GM18507 (cell line): Measurements from ENCODE around the gene TAAR1.
A peak's percentile ranks its signal among the peaks of the same experiment; 100 is the strongest.
"Not testable (repeated sequence)": the region's sequence is repeated elsewhere in the genome, so short reads cannot be mapped to it uniquely, and the experiment has no call there.

Experiments
- DNase-seq: peaks from one replicate; pipeline ENCODE4 v3.0.0; 2011; ENCODE audit warnings: low read depth; ENCODE audit not compliant: insufficient read length; ENCODE audit errors: extremely low spot score
- FAIRE-seq: peaks from 2 replicates; lab custom pipeline; 2011; peaks lifted over from hg19 to GRCh38; lab: Jason Lieb, UNC

Gene TAAR1

GRCh38 chr6:132659082-132659481 lies at the start of gene TAAR1:
Gene TAAR1, minus strand, starts transcription at chr6:132659182. Its CDS starts 13,179 bp downstream, at chr6:132646003.
- FAIRE-seq, result no peak
- no peak for DNase-seq

GRCh38 chr6:132708771-132709170 lies 49.8 kb upstream of the TAAR1 start:
- no peak for DNase-seq
- FAIRE-seq, result no peak

- DNase-seq (no peak), FAIRE-seq (no peak)
These were observed 49.0 kb upstream of the TAAR1 start for GRCh38 chr6:132708002-132708401.

GRCh38 chr6:132706756-132707155 lies 47.8 kb upstream of the TAAR1 start:
- not testable (repeated sequence) for FAIRE-seq, DNase-seq

- FAIRE-seq (no peak), DNase-seq (no peak)
These were observed 45.0 kb upstream of the TAAR1 start for GRCh38 chr6:132703936-132704335.

- FAIRE-seq (no peak), DNase-seq (no peak)
These were observed 39.6 kb upstream of the TAAR1 start for GRCh38 chr6:132698608-132699007.

- no peak for FAIRE-seq
These were observed 36.8 kb upstream of the TAAR1 start for GRCh38 chr6:132695773-132696172.

GRCh38 chr6:132693478-132693877 lies 34.5 kb upstream of the TAAR1 start:
- DNase-seq (no peak), FAIRE-seq (no peak)

More at GRCh38 chr6:132695773-132696172, 36.8 kb upstream of the TAAR1 start:
- DNase-seq, result no peak

GRCh38 chr6:132690678-132691077 lies 31.7 kb upstream of the TAAR1 start:
- no peak for DNase-seq
- FAIRE-seq, result no peak

- DNase-seq (no peak), FAIRE-seq (no peak)
These were observed 28.3 kb upstream of the TAAR1 start for GRCh38 chr6:132687306-132687705.

GRCh38 chr6:132686531-132686930 lies 27.5 kb upstream of the TAAR1 start:
- no peak for FAIRE-seq
- DNase-seq, result no peak

GRCh38 chr6:132685009-132685408 lies 26.0 kb upstream of the TAAR1 start:
- no peak for DNase-seq
- FAIRE-seq, result no peak

GRCh38 chr6:132684272-132684671 lies 25.3 kb upstream of the TAAR1 start:
- DNase-seq (no peak), FAIRE-seq (no peak)

- FAIRE-seq (no peak), DNase-seq (no peak)
These were observed 24.6 kb upstream of the TAAR1 start for GRCh38 chr6:132683543-132683942.

GRCh38 chr6:132679094-132679493 lies 20.1 kb upstream of the TAAR1 start:
- FAIRE-seq, DNase-seq: not testable (repeated sequence)

GRCh38 chr6:132675749-132676148 lies 16.8 kb upstream of the TAAR1 start:
- DNase-seq, result no peak
- no peak for FAIRE-seq

- no peak for FAIRE-seq
- no peak for DNase-seq
These were observed 16.0 kb upstream of the TAAR1 start for GRCh38 chr6:132675002-132675401.

- no peak for FAIRE-seq
- DNase-seq, result no peak
These were observed 14.6 kb upstream of the TAAR1 start for GRCh38 chr6:132673376-132674094.

GRCh38 chr6:132671295-132671694 lies 12.3 kb upstream of the TAAR1 start:
- FAIRE-seq (no peak), DNase-seq (no peak)

- peak; percentile 15 for DNase-seq
- FAIRE-seq, result peak; percentile 71
These were observed 10.8 kb upstream of the TAAR1 start for GRCh38 chr6:132669690-132670291.

GRCh38 chr6:132666118-132666517 lies 7.1 kb upstream of the TAAR1 start:
- no peak for FAIRE-seq
- no peak for DNase-seq
